ENCODE data around the gene LRRC46. TPM values are rescaled to one million over a fixed set of nuclear protein-coding genes. Genes with fewer than 3 reads are reported as not detected.

LRRC46 gene
- total and polyA plus RNA-seq, 10 of the 15 experiments (the other 5 are each of a cell fraction or from before 2014, with no cell fraction given): 0.15 to 1.8 (median 0.38) TPM; not detected in 1

DNA sequence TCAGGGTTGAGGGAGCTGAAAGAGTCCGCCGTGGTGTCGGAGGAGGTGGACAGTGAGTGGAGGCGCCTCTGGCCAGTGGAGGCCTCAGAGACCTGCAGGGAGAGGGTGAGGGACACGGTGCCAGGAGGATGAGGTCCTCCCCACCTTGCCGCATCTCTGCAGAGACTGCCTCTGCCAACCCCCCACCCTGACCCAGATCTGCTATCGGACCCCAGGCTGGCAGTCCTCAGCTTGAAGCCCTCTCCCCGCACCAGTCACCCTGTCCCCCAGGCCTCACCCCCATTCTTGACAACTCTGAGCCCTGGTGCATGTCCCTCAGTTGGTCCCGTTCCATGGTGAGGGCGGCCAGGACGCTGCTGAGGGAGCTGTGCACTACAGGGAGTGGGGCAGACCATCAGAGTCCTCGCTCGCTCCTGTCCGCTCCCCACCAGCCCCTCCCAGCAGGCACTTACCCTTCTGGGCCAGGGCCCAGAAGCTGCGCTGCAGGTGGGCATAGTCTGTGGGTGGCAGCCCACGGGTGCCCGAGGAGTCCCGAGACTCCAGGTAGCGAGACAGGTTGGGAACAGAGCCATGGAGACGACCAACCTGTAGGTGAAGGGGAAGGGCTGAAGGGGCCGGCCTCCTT, 15.2 kb upstream of the LRRC46 start (continued):
- TF ChIP-seq, protein P1, sequence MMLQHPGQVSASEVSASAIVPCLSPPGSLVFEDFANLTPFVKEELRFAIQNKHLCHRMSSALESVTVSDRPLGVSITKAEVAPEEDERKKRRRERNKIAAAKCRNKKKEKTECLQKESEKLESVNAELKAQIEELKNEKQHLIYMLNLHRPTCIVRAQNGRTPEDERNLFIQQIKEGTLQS (IDR thresholded peaks at IDR 0.05; ENCODE audit: borderline replicate concordance, extremely low read depth, low read depth, low read length): no peak
- TF ChIP-seq, protein P2, sequence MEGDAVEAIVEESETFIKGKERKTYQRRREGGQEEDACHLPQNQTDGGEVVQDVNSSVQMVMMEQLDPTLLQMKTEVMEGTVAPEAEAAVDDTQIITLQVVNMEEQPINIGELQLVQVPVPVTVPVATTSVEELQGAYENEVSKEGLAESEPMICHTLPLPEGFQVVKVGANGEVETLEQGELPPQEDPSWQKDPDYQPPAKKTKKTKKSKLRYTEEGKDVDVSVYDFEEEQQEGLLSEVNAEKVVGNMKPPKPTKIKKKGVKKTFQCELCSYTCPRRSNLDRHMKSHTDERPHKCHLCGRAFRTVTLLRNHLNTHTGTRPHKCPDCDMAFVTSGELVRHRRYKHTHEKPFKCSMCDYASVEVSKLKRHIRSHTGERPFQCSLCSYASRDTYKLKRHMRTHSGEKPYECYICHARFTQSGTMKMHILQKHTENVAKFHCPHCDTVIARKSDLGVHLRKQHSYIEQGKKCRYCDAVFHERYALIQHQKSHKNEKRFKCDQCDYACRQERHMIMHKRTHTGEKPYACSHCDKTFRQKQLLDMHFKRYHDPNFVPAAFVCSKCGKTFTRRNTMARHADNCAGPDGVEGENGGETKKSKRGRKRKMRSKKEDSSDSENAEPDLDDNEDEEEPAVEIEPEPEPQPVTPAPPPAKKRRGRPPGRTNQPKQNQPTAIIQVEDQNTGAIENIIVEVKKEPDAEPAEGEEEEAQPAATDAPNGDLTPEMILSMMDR (IDR thresholded peaks at IDR 0.05 in 2 of 3, conservative IDR thresholded peaks at IDR 0.05 in 1 of 3; ENCODE audit: control insufficient read depth in 2 of 3, extremely low read depth in 1 of 3, insufficient read depth in 1 of 3, low read depth in 3 of 3, low read length in 3 of 3): no peak

DNA sequence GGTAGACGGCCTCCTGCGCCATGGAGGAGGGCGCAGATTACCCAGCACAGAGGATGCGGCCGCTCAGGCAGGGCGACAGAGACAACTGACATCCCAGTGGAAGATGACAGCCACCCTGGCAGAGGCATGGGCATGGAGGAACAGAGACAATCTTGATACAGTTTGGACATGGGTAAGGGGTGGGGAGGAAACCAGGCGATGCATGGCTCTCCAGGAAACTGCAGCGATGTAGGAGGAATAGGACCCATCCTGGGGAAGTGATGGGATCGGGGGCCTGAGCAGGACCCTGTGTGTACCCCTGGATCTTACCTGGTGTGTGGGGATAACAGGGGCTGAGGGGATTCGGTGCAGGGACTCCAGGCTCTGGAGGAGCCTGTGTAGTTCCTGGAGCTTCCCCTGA, 14.5 kb upstream of the LRRC46 start:
- Histone ChIP-seq H3K4me3 (no peak overlapping the region), H3K27ac (ENCODE audit: control insufficient read depth, insufficient read depth) (no peak overlapping the region), H4K20me1 (ENCODE audit: control insufficient read depth, insufficient read depth) (no peaks in the 10 kb centered on the region), H3K79me2 (ENCODE audit: control insufficient read depth, insufficient read depth, low read length) (peaks cover 7% of the 10 kb centered on the region; the same call in 1 of the 2 replicates), H3K36me3 (ENCODE audit: control insufficient read depth in 2 of 2, insufficient read depth in 2 of 2, low read length in 1 of 2) (peaks cover 3 to 11% of the 10 kb centered on the region in 2 experiments; a peak in 3 of 4 replicates), H3K9ac (ENCODE audit: control insufficient read depth, insufficient read depth, low read length) (no peak overlapping the region), H3K4me2 (ENCODE audit: control insufficient read depth, insufficient read depth) (no peak overlapping the region), H3K9me3 (replicated peaks; ENCODE audit: control insufficient read depth, insufficient read depth, low read length) (no peaks in the 10 kb centered on the region), H3K4me1 (ENCODE audit: control insufficient read depth, insufficient read depth, low read length) (peaks cover 6% of the 10 kb centered on the region), H3K27me3 (replicated peaks in 1 of 2; ENCODE audit: control insufficient read depth in 2 of 2, insufficient read depth in 2 of 2, low read length in 1 of 2) (no peaks in the 10 kb centered on the region), H2AFZ (ENCODE audit: control insufficient read depth, low read depth, low read length) (no peak overlapping the region)
- FAIRE-seq (no peak), ATAC-seq (no peak), DNase-seq (ENCODE audit: low read depth, low spot score) (no peak)
- ChIA-PET RAD21 (ENCODE audit: unreplicated experiment) (no interaction called here), POLR2A (interaction anchor here (0.5 kb wide), 1 partner anchor 699 kb away, joined by 3 read pairs; no protein-coding TSS in a partner anchor), CTCF (interaction anchor here (0.7 kb wide), 1 partner anchor 12 kb away, joined by 4 read pairs; no protein-coding TSS in a partner anchor), SMC1A (ENCODE audit: uncharacterized antibody, unreplicated experiment) (no interaction called here)
- 99% methylated on average over 10 of the region's 10 CpGs for WGBS (ENCODE audit: insufficient coverage, insufficient replicate concordance, low lambda C conversion rate, missing lambda C conversion rate)
- BruUV-seq (replicated peaks): no TSS peak
- in situ Hi-C loops (cut with MboI): no loop called here
- intact Hi-C loops (cut with micrococcal nuclease; ENCODE audit: unreplicated experiment): no loop called here
- TF ChIP-seq BMI1 (IDR thresholded peaks at IDR 0.05; ENCODE audit: borderline replicate concordance): no peak
- TF ChIP-seq SIN3A (IDR thresholded peaks at IDR 0.05; ENCODE audit: low read depth, low read length): no peak
- TF ChIP-seq TAF1 (IDR thresholded peaks at IDR 0.05; ENCODE audit: borderline replicate concordance, low read depth, low read length): no peak
- TF ChIP-seq HDAC6 (IDR thresholded peaks at IDR 0.05; ENCODE audit: unreplicated experiment): no peak
- TF ChIP-seq, protein P3, sequence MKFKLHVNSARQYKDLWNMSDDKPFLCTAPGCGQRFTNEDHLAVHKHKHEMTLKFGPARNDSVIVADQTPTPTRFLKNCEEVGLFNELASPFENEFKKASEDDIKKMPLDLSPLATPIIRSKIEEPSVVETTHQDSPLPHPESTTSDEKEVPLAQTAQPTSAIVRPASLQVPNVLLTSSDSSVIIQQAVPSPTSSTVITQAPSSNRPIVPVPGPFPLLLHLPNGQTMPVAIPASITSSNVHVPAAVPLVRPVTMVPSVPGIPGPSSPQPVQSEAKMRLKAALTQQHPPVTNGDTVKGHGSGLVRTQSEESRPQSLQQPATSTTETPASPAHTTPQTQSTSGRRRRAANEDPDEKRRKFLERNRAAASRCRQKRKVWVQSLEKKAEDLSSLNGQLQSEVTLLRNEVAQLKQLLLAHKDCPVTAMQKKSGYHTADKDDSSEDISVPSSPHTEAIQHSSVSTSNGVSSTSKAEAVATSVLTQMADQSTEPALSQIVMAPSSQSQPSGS (IDR thresholded peaks at IDR 0.05; ENCODE audit: low read length): no peak
- no peak for TF ChIP-seq SMAD1 (IDR thresholded peaks at IDR 0.05; ENCODE audit: low read depth, partially characterized antibody)
- no peak for TF ChIP-seq EED (IDR thresholded peaks at IDR 0.05; ENCODE audit: low read depth)
- TF ChIP-seq, protein P4, sequence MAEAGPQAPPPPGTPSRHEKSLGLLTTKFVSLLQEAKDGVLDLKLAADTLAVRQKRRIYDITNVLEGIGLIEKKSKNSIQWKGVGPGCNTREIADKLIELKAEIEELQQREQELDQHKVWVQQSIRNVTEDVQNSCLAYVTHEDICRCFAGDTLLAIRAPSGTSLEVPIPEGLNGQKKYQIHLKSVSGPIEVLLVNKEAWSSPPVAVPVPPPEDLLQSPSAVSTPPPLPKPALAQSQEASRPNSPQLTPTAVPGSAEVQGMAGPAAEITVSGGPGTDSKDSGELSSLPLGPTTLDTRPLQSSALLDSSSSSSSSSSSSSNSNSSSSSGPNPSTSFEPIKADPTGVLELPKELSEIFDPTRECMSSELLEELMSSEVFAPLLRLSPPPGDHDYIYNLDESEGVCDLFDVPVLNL (IDR thresholded peaks at IDR 0.05; ENCODE audit: low read depth, low read length): no peak
- no peak for TF ChIP-seq PAX8 (IDR thresholded peaks at IDR 0.05)
- TF ChIP-seq, protein P5, sequence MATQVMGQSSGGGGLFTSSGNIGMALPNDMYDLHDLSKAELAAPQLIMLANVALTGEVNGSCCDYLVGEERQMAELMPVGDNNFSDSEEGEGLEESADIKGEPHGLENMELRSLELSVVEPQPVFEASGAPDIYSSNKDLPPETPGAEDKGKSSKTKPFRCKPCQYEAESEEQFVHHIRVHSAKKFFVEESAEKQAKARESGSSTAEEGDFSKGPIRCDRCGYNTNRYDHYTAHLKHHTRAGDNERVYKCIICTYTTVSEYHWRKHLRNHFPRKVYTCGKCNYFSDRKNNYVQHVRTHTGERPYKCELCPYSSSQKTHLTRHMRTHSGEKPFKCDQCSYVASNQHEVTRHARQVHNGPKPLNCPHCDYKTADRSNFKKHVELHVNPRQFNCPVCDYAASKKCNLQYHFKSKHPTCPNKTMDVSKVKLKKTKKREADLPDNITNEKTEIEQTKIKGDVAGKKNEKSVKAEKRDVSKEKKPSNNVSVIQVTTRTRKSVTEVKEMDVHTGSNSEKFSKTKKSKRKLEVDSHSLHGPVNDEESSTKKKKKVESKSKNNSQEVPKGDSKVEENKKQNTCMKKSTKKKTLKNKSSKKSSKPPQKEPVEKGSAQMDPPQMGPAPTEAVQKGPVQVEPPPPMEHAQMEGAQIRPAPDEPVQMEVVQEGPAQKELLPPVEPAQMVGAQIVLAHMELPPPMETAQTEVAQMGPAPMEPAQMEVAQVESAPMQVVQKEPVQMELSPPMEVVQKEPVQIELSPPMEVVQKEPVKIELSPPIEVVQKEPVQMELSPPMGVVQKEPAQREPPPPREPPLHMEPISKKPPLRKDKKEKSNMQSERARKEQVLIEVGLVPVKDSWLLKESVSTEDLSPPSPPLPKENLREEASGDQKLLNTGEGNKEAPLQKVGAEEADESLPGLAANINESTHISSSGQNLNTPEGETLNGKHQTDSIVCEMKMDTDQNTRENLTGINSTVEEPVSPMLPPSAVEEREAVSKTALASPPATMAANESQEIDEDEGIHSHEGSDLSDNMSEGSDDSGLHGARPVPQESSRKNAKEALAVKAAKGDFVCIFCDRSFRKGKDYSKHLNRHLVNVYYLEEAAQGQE (IDR thresholded peaks at IDR 0.05; ENCODE audit: low read depth, low read length): no peak
- no peak for TF ChIP-seq CBX3 (IDR thresholded peaks at IDR 0.05; ENCODE audit: borderline replicate concordance, low read depth)
- no peak for TF ChIP-seq YY1 (IDR thresholded peaks at IDR 0.05; ENCODE audit: low read depth, low read length)
